ENCODE measurements around the gene RYR3. TPM values are rescaled to one million over a fixed set of nuclear protein-coding genes. Genes with fewer than 3 reads are reported as not detected.

RYR3 gene
- total RNA-seq, 1 donor from 2014 or later: under 0.01 TPM

GRCh38 chr15:33433821-33434220 lies 123.1 kb downstream of the RYR3 start:
- DNase-seq (ENCODE audit: low read depth) (no peak), FAIRE-seq (no peak)
- no peak for TF ChIP-seq CTCF (IDR thresholded peaks at IDR 0.05; ENCODE audit: insufficient read depth, low read length, severe bottlenecking)

DNA sequence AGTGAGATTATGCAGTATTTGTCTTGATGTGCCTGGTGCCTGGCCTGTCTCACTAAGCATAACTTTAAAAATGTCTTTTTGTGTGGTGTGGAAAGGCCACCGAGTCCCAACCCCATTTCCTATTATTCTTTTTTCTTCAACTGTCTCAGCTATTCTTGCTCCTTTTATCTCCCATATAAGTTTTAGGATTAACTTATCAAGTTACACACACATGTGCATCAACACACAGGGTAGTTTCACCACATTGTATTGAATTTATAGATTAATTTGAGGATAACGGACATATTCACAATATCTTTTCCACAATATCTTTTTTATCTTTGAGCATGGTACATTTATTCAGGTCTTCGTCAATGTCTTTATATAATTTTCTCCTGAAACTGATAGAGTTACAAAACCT lies 127.6 kb downstream of the RYR3 start:
- no peak for TF ChIP-seq CTCF (IDR thresholded peaks at IDR 0.05; ENCODE audit: insufficient read depth, low read length, severe bottlenecking)
- no peak overlapping the region for H3K4me3 ChIP-seq (ENCODE audit: low read depth, low read length)
- H3K36me3 ChIP-seq (ENCODE audit: control insufficient read depth, insufficient read depth, low read length): no peaks in the 10 kb centered on the region
- no peaks in the 10 kb centered on the region for H3K27me3 ChIP-seq (ENCODE audit: control insufficient read depth, insufficient read depth, low read length)
- DNase-seq (ENCODE audit: low read depth) (no peak), FAIRE-seq (no peak)

More at GRCh38 chr15:33433821-33434220, 123.1 kb downstream of the RYR3 start:
- H3K27me3 ChIP-seq (ENCODE audit: control insufficient read depth, insufficient read depth, low read length): no peaks in the 10 kb centered on the region
- no peak overlapping the region for H3K4me3 ChIP-seq (ENCODE audit: low read depth, low read length)
- H3K36me3 ChIP-seq (ENCODE audit: control insufficient read depth, insufficient read depth, low read length): no peaks in the 10 kb centered on the region

GRCh38 chr15:33440900-33441299 lies 130.1 kb downstream of the RYR3 start:
- H3K36me3 ChIP-seq (ENCODE audit: control insufficient read depth, insufficient read depth, low read length): no peaks in the 10 kb centered on the region
- no peak for DNase-seq (ENCODE audit: low read depth)
- no peak for FAIRE-seq
- H3K27me3 ChIP-seq (ENCODE audit: control insufficient read depth, insufficient read depth, low read length): no peaks in the 10 kb centered on the region
- no peak overlapping the region for H3K4me3 ChIP-seq (ENCODE audit: low read depth, low read length)
- TF ChIP-seq CTCF (IDR thresholded peaks at IDR 0.05; ENCODE audit: insufficient read depth, low read length, severe bottlenecking): no peak

GRCh38 chr15:33442449-33442848 lies 131.7 kb downstream of the RYR3 start:
- DNase-seq (ENCODE audit: low read depth) (no peak), FAIRE-seq (no peak)
- no peak for TF ChIP-seq CTCF (IDR thresholded peaks at IDR 0.05; ENCODE audit: insufficient read depth, low read length, severe bottlenecking)
- Histone ChIP-seq H3K4me3 (ENCODE audit: low read depth, low read length) (no peak overlapping the region), H3K36me3 (ENCODE audit: control insufficient read depth, insufficient read depth, low read length) (no peaks in the 10 kb centered on the region), H3K27me3 (ENCODE audit: control insufficient read depth, insufficient read depth, low read length) (no peaks in the 10 kb centered on the region)

DNA sequence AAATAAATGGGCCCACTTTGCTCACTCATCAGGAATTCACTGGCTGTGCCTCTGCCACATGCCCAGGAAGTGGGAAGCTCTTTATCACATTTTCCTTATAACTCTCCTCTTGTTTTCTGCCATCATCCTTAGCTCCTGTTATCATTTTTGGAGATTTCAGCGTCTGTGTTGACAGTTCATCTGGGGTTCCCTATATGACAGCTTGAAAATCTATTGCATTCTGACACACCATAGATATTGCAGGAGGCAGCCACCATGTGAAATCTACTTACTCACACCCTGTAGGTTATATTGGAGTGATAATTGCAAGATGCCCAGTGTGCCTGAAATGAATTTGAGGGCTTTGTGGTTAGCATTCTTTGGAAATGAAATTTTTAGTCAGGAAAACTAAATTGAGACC lies 132.9 kb downstream of the RYR3 start:
- no peak overlapping the region for H3K4me3 ChIP-seq (ENCODE audit: low read depth, low read length)
- no peak for TF ChIP-seq CTCF (IDR thresholded peaks at IDR 0.05; ENCODE audit: insufficient read depth, low read length, severe bottlenecking)
- DNase-seq (ENCODE audit: low read depth) (no peak), FAIRE-seq (no peak)
- H3K36me3 ChIP-seq (ENCODE audit: control insufficient read depth, insufficient read depth, low read length): no peaks in the 10 kb centered on the region
- no peaks in the 10 kb centered on the region for H3K27me3 ChIP-seq (ENCODE audit: control insufficient read depth, insufficient read depth, low read length)

GRCh38 chr15:33445984-33446383 lies 135.2 kb downstream of the RYR3 start:
- DNase-seq (ENCODE audit: low read depth) (no peak), FAIRE-seq (no peak)
- Histone ChIP-seq H3K36me3 (ENCODE audit: control insufficient read depth, insufficient read depth, low read length) (no peaks in the 10 kb centered on the region), H3K27me3 (ENCODE audit: control insufficient read depth, insufficient read depth, low read length) (no peaks in the 10 kb centered on the region), H3K4me3 (ENCODE audit: low read depth, low read length) (no peak overlapping the region)
- no peak for TF ChIP-seq CTCF (IDR thresholded peaks at IDR 0.05; ENCODE audit: insufficient read depth, low read length, severe bottlenecking)
